Esophagus muscularis mucosa (tissue), 4 donors: ENCODE results near the gene SDK1. TPM values are rescaled to one million over a fixed set of nuclear protein-coding genes. Genes with fewer than 3 reads are reported as not detected.

ENCODE experiments used
- DNase-seq: peaks from one replicate; pipeline ENCODE4 v3.0.0-alpha.2; 2017; ENCODE audit errors: extremely low spot score
- H3K27ac ChIP-seq, 4 donors: fragments of 200-600 bp; sonication (generic); replicated peaks in 1 of 4; 1 replicate in 3 of 4; 2 replicates in 1 of 4; pipeline ENCODE4 v1.5.1; 2016 to 2019; ENCODE audit warnings: mild to moderate bottlenecking in 1 of 4
- H3K27me3 ChIP-seq, 4 donors: fragments of 200-600 bp; sonication (generic); one replicate each; pipeline versions ENCODE4 v1.5.1 to v1.6.0; 2016 to 2019
- H3K36me3 ChIP-seq, 4 donors: fragments of 200-600 bp; sonication (generic); one replicate each; pipeline ENCODE4 v1.5.1; 2016 to 2019
- H3K4me1 ChIP-seq, 4 donors: fragments of 200-600 bp; sonication (generic); one replicate each; pipeline ENCODE4 v1.5.1; 2016 to 2019
- H3K4me3 ChIP-seq, 4 donors: fragments of 200-600 bp; sonication (generic); 1 replicate in 2 of 4; 2 replicates in 2 of 4; pipeline ENCODE4 v1.5.1; 2016 to 2019; ENCODE audit warnings: mild to moderate bottlenecking in 4 of 4, moderate library complexity in 1 of 4
- H3K9me3 ChIP-seq, 4 donors: fragments of 200-600 bp; sonication (generic); 1 replicate in 3 of 4; 2 replicates in 1 of 4; pipeline ENCODE4 v1.5.1; 2016 to 2019
- EP300 ChIP-seq: sonication (generic); formaldehyde crosslinking; IDR thresholded peaks from one replicate; pipeline ENCODE4 v1.6.1; 2017; ENCODE audit warnings: antibody characterized with exemption
- POLR2A ChIP-seq: fragments of 450-650 bp; IDR thresholded peaks from one replicate; pipeline ENCODE4 v1.6.1; 2017; ENCODE audit warnings: antibody characterized with exemption, moderate library complexity, mild to moderate bottlenecking, low read depth
- POLR2AphosphoS5 ChIP-seq, 2 donors: sonication (generic); formaldehyde crosslinking; IDR thresholded peaks; one replicate each; pipeline ENCODE4 v1.6.1; 2017; ENCODE audit warnings: antibody characterized with exemption in 2 of 2
- WGBS: methylation state at CpG from one replicate; pipeline ENCODE4 v1.1.5; 2018; 5-methylcytosine and 5-hydroxymethylcytosine counted together
- intact Hi-C: fragments of 100-400 bp; cut with DNase I; formaldehyde crosslinking; loops from one replicate; pipeline ENCODE4 v1.15.1; 2023
- total RNA-seq, 4 donors: library from RNA; depleted of rRNA; stranded (reverse); fragments of >200 nt; gene quantifications; one replicate each; pipeline versions ENCODE4 v1.1.0 to v1.2.1, GENCODE V29; 2016
- TF ChIP-seq, protein P1 (sequence below), 3 experiments: fragments of 200-600 bp in 2 of 3; fragments of 450-650 bp in 1 of 3; sonication (generic) in 2 of 3; IDR thresholded peaks; one replicate each; pipeline ENCODE4 v1.5.1; 2017 to 2019; ENCODE audit warnings: antibody characterized with exemption in 3 of 3, mild to moderate bottlenecking in 2 of 3, moderate library complexity in 1 of 3

Gene SDK1
- total RNA-seq, 4 donors from 2014 or later = 7.8 to 18.6 (median 12.0) TPM

DNA sequence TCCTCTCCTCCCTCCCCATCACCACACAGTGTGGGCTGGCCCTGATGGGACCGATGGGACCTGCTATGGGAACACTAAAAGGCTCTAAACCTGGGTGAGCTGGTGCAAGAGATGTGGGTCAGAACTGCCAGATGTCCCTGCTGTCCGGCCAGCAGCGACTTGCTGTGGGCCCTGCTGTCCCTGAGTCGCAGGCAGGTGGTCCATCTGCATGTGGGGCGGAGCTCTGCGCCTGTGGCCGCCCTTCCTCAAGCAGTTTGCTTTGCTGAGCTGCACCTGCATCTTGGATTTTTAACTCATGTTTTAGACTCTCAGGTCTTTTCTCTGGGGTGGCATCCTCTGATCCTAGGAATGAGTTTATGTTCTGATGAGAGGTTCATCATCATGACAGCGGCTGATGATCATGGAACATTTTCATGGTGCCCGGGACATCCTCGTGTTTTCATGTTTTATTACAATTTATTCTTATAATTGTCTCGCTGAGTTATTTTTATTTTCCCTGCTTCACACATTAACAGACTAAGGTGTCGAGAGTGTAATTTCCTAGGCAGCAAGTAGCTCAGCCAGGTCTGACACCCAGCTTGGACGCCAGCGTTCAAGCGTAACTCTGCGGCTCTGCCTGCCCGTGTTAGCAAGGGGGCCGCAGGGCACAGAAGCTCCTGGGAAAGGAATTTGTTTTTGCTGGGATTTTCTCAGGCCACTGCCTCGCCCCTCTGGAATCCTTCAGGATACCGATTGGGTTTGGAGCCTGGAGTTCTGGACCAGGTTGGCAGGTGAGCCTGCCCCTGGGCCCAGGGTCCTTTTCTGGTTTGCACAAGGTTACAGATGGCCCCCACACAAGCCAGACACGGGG lies 765.8 kb downstream of the SDK1 start:
- intact Hi-C loops = no loop called here
- Histone ChIP-seq H3K27me3 (no peaks in the 10 kb centered on the region), H3K36me3 (no peaks in the 10 kb centered on the region), H3K27ac (no peak overlapping the region), H3K4me3 (no peak overlapping the region), H3K4me1 (no peaks in the 10 kb centered on the region), H3K9me3 (no peaks in the 10 kb centered on the region)
- WGBS = 90% methylated on average over 20 of the region's 21 CpGs
- peak; percentile 62 for DNase-seq
- TF ChIP-seq, protein P1, sequence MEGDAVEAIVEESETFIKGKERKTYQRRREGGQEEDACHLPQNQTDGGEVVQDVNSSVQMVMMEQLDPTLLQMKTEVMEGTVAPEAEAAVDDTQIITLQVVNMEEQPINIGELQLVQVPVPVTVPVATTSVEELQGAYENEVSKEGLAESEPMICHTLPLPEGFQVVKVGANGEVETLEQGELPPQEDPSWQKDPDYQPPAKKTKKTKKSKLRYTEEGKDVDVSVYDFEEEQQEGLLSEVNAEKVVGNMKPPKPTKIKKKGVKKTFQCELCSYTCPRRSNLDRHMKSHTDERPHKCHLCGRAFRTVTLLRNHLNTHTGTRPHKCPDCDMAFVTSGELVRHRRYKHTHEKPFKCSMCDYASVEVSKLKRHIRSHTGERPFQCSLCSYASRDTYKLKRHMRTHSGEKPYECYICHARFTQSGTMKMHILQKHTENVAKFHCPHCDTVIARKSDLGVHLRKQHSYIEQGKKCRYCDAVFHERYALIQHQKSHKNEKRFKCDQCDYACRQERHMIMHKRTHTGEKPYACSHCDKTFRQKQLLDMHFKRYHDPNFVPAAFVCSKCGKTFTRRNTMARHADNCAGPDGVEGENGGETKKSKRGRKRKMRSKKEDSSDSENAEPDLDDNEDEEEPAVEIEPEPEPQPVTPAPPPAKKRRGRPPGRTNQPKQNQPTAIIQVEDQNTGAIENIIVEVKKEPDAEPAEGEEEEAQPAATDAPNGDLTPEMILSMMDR (IDR thresholded peaks at IDR 0.05) = no peak
- TF ChIP-seq POLR2A = no peak
- no peak for TF ChIP-seq EP300

DNA sequence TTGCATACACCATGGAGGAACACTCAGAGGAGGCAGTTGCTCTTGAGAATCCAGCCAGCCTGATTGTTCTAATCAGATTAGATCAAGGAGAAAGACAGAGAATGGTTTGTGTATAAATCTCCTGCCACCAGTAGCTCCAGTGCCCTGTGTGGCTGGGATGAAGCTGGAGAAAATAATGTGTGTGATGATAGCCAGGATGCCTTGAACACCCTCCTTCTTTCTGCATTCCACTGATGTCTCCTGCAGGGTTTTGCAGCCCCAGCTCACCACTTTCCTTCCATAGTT lies 766.4 kb downstream of the SDK1 start:
- no peaks in the 10 kb centered on the region for H3K27me3 ChIP-seq
- no peak overlapping the region for H3K4me3 ChIP-seq
- H3K27ac ChIP-seq = no peak overlapping the region
- no peaks in the 10 kb centered on the region for H3K4me1 ChIP-seq
- TF ChIP-seq EP300 (no peak), POLR2A (no peak)
- TF ChIP-seq, protein P1 (IDR thresholded peaks at IDR 0.05) = no peak
- no peaks in the 10 kb centered on the region for H3K36me3 ChIP-seq
- no peaks in the 10 kb centered on the region for H3K9me3 ChIP-seq
- peak; percentile 75 for DNase-seq
- intact Hi-C loops = no loop called here

DNA sequence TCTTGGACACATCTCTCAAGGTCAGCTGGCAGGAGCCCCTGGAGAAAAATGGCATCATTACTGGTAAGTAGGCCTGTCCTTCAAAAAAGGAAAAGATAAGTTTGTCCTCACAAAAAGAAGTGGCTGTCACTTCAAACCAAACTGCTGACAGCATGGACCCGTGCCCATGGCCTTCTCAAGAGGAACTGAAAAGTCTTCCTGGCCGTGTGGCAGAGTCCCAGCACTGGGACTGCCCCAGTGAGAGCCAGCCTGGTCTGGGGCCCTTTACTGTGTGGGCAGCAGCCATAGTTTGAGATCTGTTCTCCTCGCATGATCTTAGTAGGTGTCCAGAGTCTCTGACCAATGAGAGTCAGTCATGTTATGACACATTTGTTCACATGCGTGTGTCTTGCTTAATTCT lies 766.8 kb downstream of the SDK1 start:
- intact Hi-C loops = no loop called here
- H3K27ac ChIP-seq = no peak overlapping the region
- no peaks in the 10 kb centered on the region for H3K27me3 ChIP-seq
- H3K36me3 ChIP-seq = no peaks in the 10 kb centered on the region
- peak; percentile 62 for DNase-seq
- H3K4me1 ChIP-seq = no peaks in the 10 kb centered on the region
- WGBS = 50% methylated on average over 1 of the region's 4 CpGs
- TF ChIP-seq, protein P1 (IDR thresholded peaks at IDR 0.05) = no peak
- TF ChIP-seq POLR2A (no peak), EP300 (no peak), POLR2AphosphoS5 (IDR thresholded peaks at IDR 0.05) (no peak)
- H3K4me3 ChIP-seq = no peak overlapping the region
- no peaks in the 10 kb centered on the region for H3K9me3 ChIP-seq

DNA sequence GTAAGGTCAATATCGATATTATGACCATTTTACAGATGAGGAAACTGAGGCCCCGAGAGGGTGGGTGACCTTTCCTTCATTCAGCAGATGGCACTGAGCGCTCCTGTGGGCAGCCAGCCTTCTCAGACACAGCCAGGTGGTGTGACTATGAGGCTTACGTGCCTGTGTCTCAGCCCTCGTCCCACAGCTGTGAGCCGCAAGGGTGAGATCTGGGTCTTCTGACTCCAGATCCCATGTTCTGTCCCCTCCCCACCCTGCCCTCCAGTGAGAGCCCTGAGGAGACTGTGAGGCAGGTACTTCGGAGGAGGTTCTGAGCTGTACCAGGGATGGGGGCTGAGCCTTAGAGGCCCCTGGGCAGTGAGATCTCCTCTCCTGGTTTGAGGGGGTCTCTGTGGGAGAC lies 767.2 kb downstream of the SDK1 start:
- WGBS = 100% methylated on average over 3 of the region's 7 CpGs
- TF ChIP-seq POLR2A (no peak), POLR2AphosphoS5 (IDR thresholded peaks at IDR 0.05) (no peak), EP300 (no peak)
- TF ChIP-seq, protein P1 (IDR thresholded peaks at IDR 0.05) = no peak
- no peak overlapping the region for H3K4me3 ChIP-seq
- H3K27me3 ChIP-seq = no peaks in the 10 kb centered on the region
- no peaks in the 10 kb centered on the region for H3K4me1 ChIP-seq
- intact Hi-C loops = no loop called here
- no peaks in the 10 kb centered on the region for H3K36me3 ChIP-seq
- DNase-seq = peak; percentile 53
- H3K9me3 ChIP-seq = no peaks in the 10 kb centered on the region
- H3K27ac ChIP-seq = no peak overlapping the region
